Measurements from ENCODE around the gene RNASE1. TPM values are rescaled to one million over a fixed set of nuclear protein-coding genes. Genes with fewer than 3 reads are reported as not detected.

Gene RNASE1
- total RNA-seq, 1 donor from 2014 or later: not detected

- no peaks in the 10 kb centered on the region for H3K27me3 Mint-ChIP-seq
- intact Hi-C loops (cut with micrococcal nuclease): no loop called here
- no peak overlapping the region for H3K4me3 Mint-ChIP-seq
- POLR2A ChIA-PET: interaction anchor here (0.7 kb wide), 1 partner anchor 79 kb away, joined by 10 read pairs; no protein-coding TSS in a partner anchor
- peaks cover 21% of the 10 kb centered on the region for H3K4me1 Mint-ChIP-seq
- ATAC-seq (ENCODE audit: low read depth) (no peak), DNase-seq (no peak)
- TF ChIP-seq CTCF (IDR thresholded peaks at IDR 0.05): no peak
- H3K27ac Mint-ChIP-seq: no peak overlapping the region
- no peaks in the 10 kb centered on the region for H3K9me3 Mint-ChIP-seq
- H3K36me3 Mint-ChIP-seq (ENCODE audit: low read depth): no peaks in the 10 kb centered on the region
- CTCF ChIA-PET: no interaction called here
These were observed 9.6 kb upstream of the RNASE1 start for GRCh38 chr14:20811986-20812975.

- H3K27ac Mint-ChIP-seq: no peak overlapping the region
- POLR2A ChIA-PET: no interaction called here
These were observed 7.3 kb upstream of the RNASE1 start for GRCh38 chr14:20809917-20810316.

GRCh38 chr14:20808162-20808483, 5.5 kb upstream of the RNASE1 start:
- DNase-seq (no peak), ATAC-seq (ENCODE audit: low read depth) (no peak)
- H3K27me3 Mint-ChIP-seq: peaks cover 10% of the 10 kb centered on the region
- no peak for TF ChIP-seq CTCF (IDR thresholded peaks at IDR 0.05)
- POLR2A ChIA-PET: no interaction called here
- no peak overlapping the region for H3K27ac Mint-ChIP-seq
- CTCF ChIA-PET: no interaction called here
- no peaks in the 10 kb centered on the region for H3K9me3 Mint-ChIP-seq
- intact Hi-C loops (cut with micrococcal nuclease): no loop called here
- H3K4me1 Mint-ChIP-seq: peaks cover 6% of the 10 kb centered on the region
- H3K36me3 Mint-ChIP-seq (ENCODE audit: low read depth): no peaks in the 10 kb centered on the region
- H3K4me3 Mint-ChIP-seq: no peak overlapping the region

More at GRCh38 chr14:20809917-20810316, 7.3 kb upstream of the RNASE1 start:
- CTCF ChIA-PET: no interaction called here
- no peaks in the 10 kb centered on the region for H3K36me3 Mint-ChIP-seq (ENCODE audit: low read depth)
- no peaks in the 10 kb centered on the region for H3K9me3 Mint-ChIP-seq
- H3K4me1 Mint-ChIP-seq: peaks cover 4% of the 10 kb centered on the region
- no peak for DNase-seq
- H3K4me3 Mint-ChIP-seq: no peak overlapping the region
- no peak for ATAC-seq (ENCODE audit: low read depth)
- no peak for TF ChIP-seq CTCF (IDR thresholded peaks at IDR 0.05)
- intact Hi-C loops (cut with micrococcal nuclease): no loop called here
- peaks cover 10% of the 10 kb centered on the region for H3K27me3 Mint-ChIP-seq

DNA sequence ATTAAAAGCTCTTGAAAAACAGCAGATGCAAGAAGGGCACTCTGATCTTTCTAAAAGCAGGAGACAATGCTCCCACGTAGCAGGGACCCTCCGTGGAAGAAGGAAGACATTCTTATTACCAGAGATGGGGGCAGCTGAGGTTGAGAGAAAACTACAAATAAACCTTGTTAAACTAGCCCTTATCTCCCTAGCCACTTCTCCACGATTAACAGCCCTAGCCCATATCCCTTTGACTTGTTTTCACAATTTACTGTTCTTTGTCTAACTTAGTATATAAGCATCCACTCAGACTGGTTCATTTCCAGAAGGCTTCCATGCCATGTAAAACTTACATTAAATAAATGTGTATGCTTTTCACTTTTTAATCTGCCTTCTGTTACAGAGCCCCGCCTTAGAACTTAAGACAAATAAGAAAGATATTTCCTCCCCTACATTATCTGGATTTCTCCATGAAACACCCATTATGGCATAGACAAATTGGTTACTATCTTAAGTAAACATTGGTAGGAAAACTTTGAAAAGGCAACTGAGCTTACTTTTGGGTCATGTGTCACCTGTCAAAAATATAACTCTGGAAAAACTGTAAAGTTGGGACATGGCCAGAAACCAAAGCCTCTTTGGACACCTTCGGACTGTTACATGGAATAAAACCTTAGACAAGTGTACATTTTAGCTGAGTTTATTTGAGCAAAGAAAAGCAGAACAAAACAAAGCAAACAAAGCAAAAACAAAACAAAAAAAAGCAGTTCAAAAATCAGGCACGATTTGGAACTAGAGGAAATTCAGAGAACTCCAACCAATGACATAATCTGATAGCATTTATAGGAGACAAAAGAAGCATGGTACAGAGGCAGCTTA, 4.9 kb upstream of the RNASE1 start:
- Mint-ChIP-seq H3K36me3 (ENCODE audit: low read depth) (no peaks in the 10 kb centered on the region), H3K4me3 (no peak overlapping the region), H3K27me3 (peaks cover 10% of the 10 kb centered on the region), H3K9me3 (no peaks in the 10 kb centered on the region), H3K4me1 (peaks cover 6% of the 10 kb centered on the region), H3K27ac (no peak overlapping the region)
- ChIA-PET POLR2A (no interaction called here), CTCF (no interaction called here)
- no peak for ATAC-seq (ENCODE audit: low read depth)
- no peak for DNase-seq
- no peak for TF ChIP-seq CTCF (IDR thresholded peaks at IDR 0.05)
- intact Hi-C loops (cut with micrococcal nuclease): no loop called here

DNA sequence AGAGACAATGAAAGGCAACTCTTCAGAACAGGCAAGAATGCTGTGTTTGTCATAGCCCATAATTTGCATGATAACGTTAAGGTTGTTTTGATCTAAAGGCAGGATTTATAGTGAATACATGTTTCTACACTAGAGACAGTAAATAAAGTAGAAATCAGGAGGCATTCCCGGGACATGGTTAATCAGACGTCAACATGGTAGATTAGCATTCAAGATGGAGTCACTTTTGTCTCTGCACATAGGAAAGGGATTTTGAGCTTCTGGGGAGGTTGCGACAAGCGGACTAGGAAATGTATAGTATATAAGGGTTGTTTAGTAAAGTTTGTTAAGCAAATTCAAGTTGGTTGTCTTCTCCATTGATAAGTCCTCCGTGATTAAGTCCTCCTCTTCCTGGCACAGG, 2.8 kb upstream of the RNASE1 start:
- TF ChIP-seq CTCF (IDR thresholded peaks at IDR 0.05): no peak
- POLR2A ChIA-PET: no interaction called here
- H3K27ac Mint-ChIP-seq: no peak overlapping the region
- intact Hi-C loops (cut with micrococcal nuclease): no loop called here
- peaks cover 12% of the 10 kb centered on the region for H3K4me1 Mint-ChIP-seq
- H3K27me3 Mint-ChIP-seq: peaks cover 10% of the 10 kb centered on the region
- ATAC-seq (ENCODE audit: low read depth) (no peak), DNase-seq (no peak)
- CTCF ChIA-PET: no interaction called here
- H3K9me3 Mint-ChIP-seq: no peaks in the 10 kb centered on the region
- no peaks in the 10 kb centered on the region for H3K36me3 Mint-ChIP-seq (ENCODE audit: low read depth)
- H3K4me3 Mint-ChIP-seq: no peak overlapping the region

Measured in activated B cell treated with CpG ODN at 0.5 μM for 24 hours (primary cell).